Measurements from ENCODE around the gene SURF4.
"Not testable (repeated sequence)": the region's sequence is repeated elsewhere in the genome, so short reads cannot be mapped to it uniquely, and the experiment has no call there.

SURF4 gene

DNA sequence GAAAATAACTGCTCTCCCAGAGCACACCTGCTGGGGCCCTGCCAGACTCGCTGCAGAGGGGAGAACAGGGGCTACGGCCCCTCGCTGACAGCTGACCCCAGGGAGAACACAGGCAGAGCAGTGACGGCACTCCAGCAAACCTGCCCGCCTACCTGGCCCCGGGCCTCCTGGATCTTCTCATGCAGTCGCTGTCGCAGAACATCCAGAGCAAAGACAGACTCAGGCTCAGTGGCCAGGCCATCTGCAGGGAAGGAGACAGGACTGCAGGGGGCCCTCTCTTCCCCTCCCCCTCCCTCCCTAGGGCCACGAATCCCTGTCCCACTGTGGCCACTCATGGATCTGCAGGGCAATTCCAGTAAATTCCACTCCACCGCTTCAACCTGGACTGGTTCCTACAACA is 42.3 kb downstream of the SURF4 start:
- no peak for DNase-seq (ENCODE audit: low read depth)

DNA sequence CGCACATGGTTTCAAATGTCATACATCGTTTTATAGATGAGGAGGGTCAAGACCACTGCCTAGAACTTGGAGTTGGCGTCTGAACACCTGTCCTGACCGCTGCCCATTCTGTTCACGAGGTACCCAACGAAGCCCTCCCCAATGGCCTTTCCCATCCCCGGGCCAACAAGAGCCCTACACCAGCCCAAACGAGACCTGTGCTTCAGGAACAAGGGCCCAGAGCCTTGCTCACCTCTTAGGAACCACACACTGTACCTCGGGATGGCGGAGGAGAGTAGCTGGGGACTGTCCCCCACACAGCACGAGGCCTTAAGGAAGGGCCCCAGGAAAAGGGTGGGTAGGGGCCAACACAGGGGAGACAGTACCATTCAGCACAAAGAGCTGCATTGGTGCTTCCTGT is 42.8 kb downstream of the SURF4 start:
- DNase-seq (ENCODE audit: low read depth): no peak

GRCh38 chr9:133332381-133332730 is 43.5 kb downstream of the SURF4 start:
- DNase-seq (ENCODE audit: low read depth): no peak

DNA sequence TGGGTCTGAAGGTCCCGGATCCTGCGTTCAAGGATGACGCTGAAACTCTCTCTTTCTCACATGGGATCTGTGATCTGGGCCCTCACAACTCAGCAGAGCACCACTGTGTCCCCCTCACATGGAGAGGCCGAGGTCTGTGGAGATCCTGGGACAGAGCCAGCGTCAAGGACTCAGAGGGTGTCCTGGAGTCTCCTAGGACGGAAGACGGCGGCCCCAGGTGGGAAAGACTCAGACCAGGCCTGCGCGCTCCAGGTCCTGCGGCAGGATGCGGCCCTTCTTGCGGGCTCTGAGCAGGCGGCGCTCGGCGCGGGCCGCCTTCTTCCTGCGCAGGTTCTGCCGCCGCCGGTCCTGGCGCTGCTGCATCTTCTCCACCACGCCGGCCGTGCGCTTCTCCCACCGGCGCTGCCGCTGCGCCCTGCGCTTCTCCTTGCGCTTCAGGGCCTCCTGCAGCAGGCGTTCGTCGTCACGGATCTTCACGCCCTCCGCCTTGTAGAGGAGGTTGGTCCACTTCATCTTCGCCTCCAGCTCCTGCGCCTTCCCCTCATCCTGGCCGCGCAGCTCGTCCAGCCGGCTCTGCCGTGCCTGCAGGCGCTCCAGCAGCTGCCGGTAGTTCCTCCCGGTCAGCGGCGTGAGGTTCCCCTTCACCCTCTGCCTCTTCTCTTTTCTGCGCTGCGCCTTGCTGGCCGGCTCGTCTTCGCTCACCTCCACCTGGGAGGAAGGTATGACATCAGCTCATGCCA is 44.0 kb downstream of the SURF4 start:
- DNase-seq (ENCODE audit: low read depth): no peak

DNA sequence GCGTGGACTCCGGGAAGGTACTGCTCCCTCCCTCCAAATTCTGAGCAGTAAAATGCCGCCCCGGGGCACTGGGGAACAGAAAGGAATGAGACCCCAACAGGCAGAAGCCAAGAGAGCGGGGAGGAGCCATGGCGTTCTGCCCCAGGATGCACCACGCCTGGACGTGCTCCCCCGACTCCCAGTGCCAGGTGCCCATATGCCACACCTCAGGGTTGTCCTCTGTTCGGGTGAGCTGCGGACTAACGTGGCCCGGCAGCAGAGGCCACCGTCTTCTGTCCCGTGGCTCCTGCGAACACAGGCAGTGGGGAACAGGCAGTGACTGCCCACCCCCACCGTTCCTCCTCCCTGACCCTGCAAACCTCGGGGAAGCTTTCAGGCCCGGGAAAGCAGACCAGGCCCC is 44.6 kb downstream of the SURF4 start:
- DNase-seq (ENCODE audit: low read depth): no peak

- DNase-seq (ENCODE audit: low read depth): not testable (repeated sequence)
These were observed 46.3 kb downstream of the SURF4 start for GRCh38 chr9:133329306-133330156.

GRCh38 chr9:133327834-133328484 is 47.9 kb downstream of the SURF4 start:
- no peak for DNase-seq (ENCODE audit: low read depth)

DNA sequence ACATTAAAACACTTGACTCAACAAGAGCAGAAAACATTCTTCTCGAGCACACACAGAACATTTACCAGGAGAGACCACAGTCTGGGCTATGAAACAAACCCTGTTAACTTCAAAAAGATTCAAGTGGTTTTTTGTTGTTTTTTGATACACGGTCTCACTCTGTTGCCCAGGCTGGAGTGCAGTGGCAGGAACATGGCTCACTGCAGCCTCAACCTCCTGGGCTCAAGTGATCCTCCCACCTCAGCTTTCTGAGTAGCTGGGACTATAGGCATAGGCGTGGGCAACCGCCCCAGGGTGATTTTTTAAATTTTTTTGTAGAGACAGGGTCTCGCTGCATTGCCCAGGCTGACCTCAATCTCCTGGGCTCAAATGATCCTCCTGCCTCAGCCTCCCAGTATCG is 48.8 kb downstream of the SURF4 start:
- DNase-seq (ENCODE audit: low read depth): not testable (repeated sequence)

DNA sequence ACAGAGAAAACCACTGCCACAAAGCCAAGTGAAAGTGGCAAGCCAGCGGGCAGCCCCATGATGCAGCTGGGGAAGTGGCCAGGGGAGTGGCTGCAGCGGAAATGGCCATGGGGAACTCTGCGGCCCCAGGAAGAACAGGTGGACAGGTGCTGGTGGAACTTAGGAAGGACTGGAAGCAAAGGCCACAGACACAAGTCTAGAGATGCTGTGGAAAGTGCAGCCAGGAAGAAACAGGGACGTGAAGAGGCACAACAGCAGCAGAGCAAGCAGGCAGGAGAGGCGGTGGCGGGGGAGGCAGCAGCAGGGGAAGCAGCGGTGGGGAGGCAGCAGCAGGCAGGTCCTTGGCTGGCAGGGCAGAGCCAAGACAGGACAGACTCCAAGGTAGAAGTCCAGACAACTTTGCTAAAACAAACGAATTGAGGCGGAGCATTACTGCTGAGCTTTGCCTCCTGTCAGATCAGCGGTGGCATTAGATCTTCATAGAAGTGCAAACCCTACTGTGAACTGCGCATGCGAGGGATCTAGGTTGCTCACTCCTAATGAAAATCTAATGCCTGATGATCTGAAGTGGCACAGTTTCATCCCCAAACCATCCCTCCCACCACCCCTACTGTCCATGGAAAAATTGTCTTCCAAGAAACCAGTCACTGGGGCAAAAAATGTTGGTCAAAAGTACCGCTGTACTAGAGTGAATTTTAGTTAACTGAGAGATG is 51.7 kb downstream of the SURF4 start:
- DNase-seq (ENCODE audit: low read depth): no peak

GRCh38 chr9:133323211-133323610 is 52.6 kb downstream of the SURF4 start:
- no peak for DNase-seq (ENCODE audit: low read depth)

GRCh38 chr9:133322701-133323100 is 53.2 kb downstream of the SURF4 start:
- no peak for DNase-seq (ENCODE audit: low read depth)

GRCh38 chr9:133321411-133321935 is 54.4 kb downstream of the SURF4 start:
- DNase-seq (ENCODE audit: low read depth): no peak

DNA sequence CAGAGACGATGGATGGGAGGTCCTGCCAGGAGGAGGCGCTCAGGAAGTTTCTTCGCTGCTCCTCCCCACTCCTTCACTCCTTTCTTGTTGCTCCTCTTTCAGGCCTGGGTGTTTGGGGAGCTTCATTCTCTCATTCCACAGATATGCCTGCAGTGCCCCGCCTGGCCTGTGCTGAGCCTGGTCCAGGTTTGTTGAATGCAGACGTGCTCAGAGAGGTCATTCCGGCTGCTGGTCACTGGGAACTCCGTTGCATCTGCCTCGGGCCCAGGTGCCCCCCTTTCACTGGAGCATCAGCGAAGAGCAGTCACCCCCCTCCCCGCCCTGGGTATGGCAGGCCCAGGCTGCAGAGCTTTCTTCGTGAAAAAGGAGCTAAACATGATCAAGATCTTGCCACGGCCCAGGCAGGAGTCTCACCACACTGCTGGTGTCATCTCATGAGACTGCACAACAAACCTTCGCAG is 55.4 kb downstream of the SURF4 start:
- DNase-seq (ENCODE audit: low read depth): no peak

- not testable (repeated sequence) for DNase-seq (ENCODE audit: low read depth)
These were observed 58.3 kb downstream of the SURF4 start for GRCh38 chr9:133317551-133317950.

DNA sequence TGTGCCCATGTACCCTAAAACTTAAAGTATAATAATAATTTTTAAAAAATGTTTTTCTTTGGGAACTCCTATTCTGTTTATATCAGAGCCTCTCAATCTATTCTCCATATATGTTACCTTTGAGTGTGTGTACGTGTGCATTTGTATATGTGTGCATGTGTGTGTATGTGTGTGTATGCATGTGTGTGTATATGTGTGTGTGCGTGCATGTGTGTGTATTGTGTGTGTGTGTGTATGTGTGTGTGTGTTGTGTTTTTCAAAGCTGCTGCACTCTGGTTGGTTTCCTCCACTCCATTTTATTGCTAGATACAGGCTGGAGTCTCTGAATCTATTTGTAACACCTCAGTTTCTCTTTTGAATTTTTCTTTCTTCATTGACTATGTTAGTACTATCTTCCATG is 59.9 kb downstream of the SURF4 start:
- DNase-seq (ENCODE audit: low read depth): no peak

All from HS-27A (cell line).